Panc1 (cell line): ENCODE measurements around the gene U2SURP.

Experiments
- CTCF ChIP-seq: fragments of 450-650 bp; IDR thresholded peaks from 2 replicates; pipeline ENCODE4 v1.5.1; 2017; ENCODE audit warnings: mild to moderate bottlenecking
- POLR2AphosphoS5 ChIP-seq: IDR thresholded peaks from 2 replicates; pipeline ENCODE4 v1.6.1; 2012; ENCODE audit warnings: mild to moderate bottlenecking, low read depth, low read length, moderate library complexity
- TCF7L2 ChIP-seq: IDR thresholded peaks from 2 replicates; pipeline ENCODE4 v1.6.1; 2011; ENCODE audit warnings: mild to moderate bottlenecking, low read depth, low read length, inconsistent platforms

GRCh38 chr3:143054011-143054410, 52.6 kb downstream of the U2SURP start:
- TF ChIP-seq CTCF (no peak), POLR2AphosphoS5 (no peak), TCF7L2 (no peak)
